DMS 273 treated with DMSO at 0.1 percent for 48 hours (cell line): ENCODE measurements around the gene KCNK2.

Experiments used
- DNase-seq: peaks from one replicate; lab custom pipeline; 2025; lab: John Stamatoyannopoulos, UW

KCNK2 gene

GRCh38 chr1:215256936-215257679, 174.6 kb downstream of the KCNK2 start:
- no peak for DNase-seq

- no peak for DNase-seq
Observed at GRCh38 chr1:215260711-215261110, 178.2 kb downstream of the KCNK2 start.

GRCh38 chr1:215262106-215262505, 179.6 kb downstream of the KCNK2 start:
- DNase-seq = no peak

- DNase-seq = no peak
Observed at GRCh38 chr1:215263636-215264035, 181.1 kb downstream of the KCNK2 start.

GRCh38 chr1:215264649-215265048, 182.1 kb downstream of the KCNK2 start:
- DNase-seq = no peak

- DNase-seq = no peak
Observed at GRCh38 chr1:215267495-215267894, 185.0 kb downstream of the KCNK2 start.

- no peak for DNase-seq
Observed at GRCh38 chr1:215269955-215270354, 187.4 kb downstream of the KCNK2 start.

GRCh38 chr1:215273838-215274516, 191.4 kb downstream of the KCNK2 start:
- DNase-seq = no peak

- DNase-seq = no peak
Observed at GRCh38 chr1:215276582-215276981, 194.0 kb downstream of the KCNK2 start.

- DNase-seq = no peak
Observed at GRCh38 chr1:215277532-215277931, 195.0 kb downstream of the KCNK2 start.

- DNase-seq = no peak
Observed at GRCh38 chr1:215279682-215280081, 197.1 kb downstream of the KCNK2 start.

GRCh38 chr1:215282557-215282956, 200.0 kb downstream of the KCNK2 start:
- DNase-seq = no peak

GRCh38 chr1:215285013-215285800, 202.7 kb downstream of the KCNK2 start:
- DNase-seq = peak; percentile 82
